Hepatocyte (in vitro differentiated cells): ENCODE results near the gene PXDN.

Experiments
- EZH2 ChIP-seq: fragments of 200-600 bp; sonication (generic); IDR thresholded peaks from 2 replicates; pipeline ENCODE4 v1.6.1; 2016; ENCODE audit warnings: antibody characterized with exemption, mild to moderate bottlenecking, borderline replicate concordance
- EZH2phosphoT487 ChIP-seq: fragments of 200-600 bp; sonication (generic); IDR thresholded peaks from one replicate; pipeline ENCODE4 v1.6.1; 2018; ENCODE audit warnings: antibody characterized with exemption, mild to moderate bottlenecking, low read depth, moderate library complexity; ENCODE audit not compliant: unreplicated experiment, severe bottlenecking
- TF ChIP-seq, protein P1 (sequence below): fragments of 200-600 bp; sonication (generic); IDR thresholded peaks from 2 replicates; pipeline ENCODE4 v1.5.1; 2016; ENCODE audit warnings: antibody characterized with exemption, mild to moderate bottlenecking; ENCODE audit not compliant: poor library complexity

DNA sequence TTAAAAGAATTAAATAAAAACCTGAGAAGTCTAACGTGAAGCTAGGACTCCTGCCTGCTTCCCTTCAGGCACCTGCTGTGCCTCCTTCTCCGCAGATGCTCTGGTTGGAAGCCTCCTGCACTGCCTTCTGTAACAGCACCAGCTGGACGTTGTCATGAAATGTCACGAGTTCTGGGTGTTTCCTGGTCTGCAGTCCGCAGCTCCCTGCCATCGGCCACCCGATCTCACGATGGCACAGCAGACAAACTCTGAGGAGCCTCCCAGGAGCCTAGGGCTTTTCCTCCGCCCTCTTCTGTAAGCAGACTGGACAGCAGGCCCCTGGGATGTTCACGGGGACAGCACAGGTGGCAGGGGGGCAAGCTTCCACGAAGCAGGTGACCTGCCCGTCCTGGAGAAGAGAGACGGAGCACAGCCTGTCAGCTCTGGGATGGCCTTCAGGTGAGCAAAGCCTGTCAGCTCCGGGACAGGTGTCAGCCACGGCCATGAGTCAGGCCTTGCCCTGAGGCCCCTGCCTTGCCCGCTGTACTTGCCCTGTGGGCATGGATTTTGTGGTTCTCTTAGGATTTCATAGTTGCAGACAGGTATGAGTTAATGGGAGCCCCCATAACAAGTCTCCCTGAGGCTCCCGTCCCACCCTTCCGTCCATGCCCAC is 110.3 kb downstream of the PXDN start:
- TF ChIP-seq, protein P1, sequence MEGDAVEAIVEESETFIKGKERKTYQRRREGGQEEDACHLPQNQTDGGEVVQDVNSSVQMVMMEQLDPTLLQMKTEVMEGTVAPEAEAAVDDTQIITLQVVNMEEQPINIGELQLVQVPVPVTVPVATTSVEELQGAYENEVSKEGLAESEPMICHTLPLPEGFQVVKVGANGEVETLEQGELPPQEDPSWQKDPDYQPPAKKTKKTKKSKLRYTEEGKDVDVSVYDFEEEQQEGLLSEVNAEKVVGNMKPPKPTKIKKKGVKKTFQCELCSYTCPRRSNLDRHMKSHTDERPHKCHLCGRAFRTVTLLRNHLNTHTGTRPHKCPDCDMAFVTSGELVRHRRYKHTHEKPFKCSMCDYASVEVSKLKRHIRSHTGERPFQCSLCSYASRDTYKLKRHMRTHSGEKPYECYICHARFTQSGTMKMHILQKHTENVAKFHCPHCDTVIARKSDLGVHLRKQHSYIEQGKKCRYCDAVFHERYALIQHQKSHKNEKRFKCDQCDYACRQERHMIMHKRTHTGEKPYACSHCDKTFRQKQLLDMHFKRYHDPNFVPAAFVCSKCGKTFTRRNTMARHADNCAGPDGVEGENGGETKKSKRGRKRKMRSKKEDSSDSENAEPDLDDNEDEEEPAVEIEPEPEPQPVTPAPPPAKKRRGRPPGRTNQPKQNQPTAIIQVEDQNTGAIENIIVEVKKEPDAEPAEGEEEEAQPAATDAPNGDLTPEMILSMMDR: no peak
- no peak for TF ChIP-seq EZH2
- no peak for TF ChIP-seq EZH2phosphoT487
